ENCODE data around the gene SRP9.
"Not testable (repeated sequence)": the region's sequence is repeated elsewhere in the genome, so short reads cannot be mapped to it uniquely, and the experiment has no call there.

SRP9 gene

DNA sequence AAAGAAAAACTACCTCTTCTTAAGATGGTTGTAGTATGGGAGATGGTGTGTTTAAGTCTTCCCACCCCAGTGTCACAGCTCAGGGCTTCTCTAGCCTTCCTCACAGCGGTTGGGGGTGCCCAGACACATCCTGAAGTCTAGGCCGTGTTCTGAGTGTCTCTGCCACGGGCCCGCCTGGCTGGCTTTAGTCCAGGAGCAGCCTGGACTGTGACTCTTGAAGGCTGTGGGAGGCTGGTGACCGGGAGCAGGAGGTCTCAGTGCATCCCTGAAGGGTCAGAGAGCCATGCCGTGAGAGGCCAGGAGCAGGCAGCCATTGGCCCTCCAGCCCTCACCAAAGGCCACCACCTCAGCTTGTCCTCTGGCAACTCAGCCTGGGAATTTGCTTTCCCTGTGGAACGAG is 36.8 kb downstream of the SRP9 start:
- H3K4me3 ChIP-seq (ENCODE audit: insufficient read depth, low read length, poor library complexity, severe bottlenecking) = no peak overlapping the region
- H3K79me2 ChIP-seq (ENCODE audit: insufficient read depth, low read length) = no peaks in the 10 kb centered on the region
- no peak overlapping the region for H3K4me2 ChIP-seq (ENCODE audit: low read depth, low read length, poor library complexity, severe bottlenecking)
- H3F3A ChIP-seq (ENCODE audit: insufficient read depth) = no peaks in the 10 kb centered on the region
- TF ChIP-seq EZH2phosphoT487 (conservative IDR thresholded peaks at IDR 0.05; ENCODE audit: low read length) = no peak
- TF ChIP-seq, protein P1, sequence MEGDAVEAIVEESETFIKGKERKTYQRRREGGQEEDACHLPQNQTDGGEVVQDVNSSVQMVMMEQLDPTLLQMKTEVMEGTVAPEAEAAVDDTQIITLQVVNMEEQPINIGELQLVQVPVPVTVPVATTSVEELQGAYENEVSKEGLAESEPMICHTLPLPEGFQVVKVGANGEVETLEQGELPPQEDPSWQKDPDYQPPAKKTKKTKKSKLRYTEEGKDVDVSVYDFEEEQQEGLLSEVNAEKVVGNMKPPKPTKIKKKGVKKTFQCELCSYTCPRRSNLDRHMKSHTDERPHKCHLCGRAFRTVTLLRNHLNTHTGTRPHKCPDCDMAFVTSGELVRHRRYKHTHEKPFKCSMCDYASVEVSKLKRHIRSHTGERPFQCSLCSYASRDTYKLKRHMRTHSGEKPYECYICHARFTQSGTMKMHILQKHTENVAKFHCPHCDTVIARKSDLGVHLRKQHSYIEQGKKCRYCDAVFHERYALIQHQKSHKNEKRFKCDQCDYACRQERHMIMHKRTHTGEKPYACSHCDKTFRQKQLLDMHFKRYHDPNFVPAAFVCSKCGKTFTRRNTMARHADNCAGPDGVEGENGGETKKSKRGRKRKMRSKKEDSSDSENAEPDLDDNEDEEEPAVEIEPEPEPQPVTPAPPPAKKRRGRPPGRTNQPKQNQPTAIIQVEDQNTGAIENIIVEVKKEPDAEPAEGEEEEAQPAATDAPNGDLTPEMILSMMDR (IDR thresholded peaks at IDR 0.05; ENCODE audit: insufficient read depth, low read length, poor library complexity, severe bottlenecking) = no peak
- H3K27me3 ChIP-seq (ENCODE audit: low read length) = no peaks in the 10 kb centered on the region
- no peaks in the 10 kb centered on the region for H3K9me2 ChIP-seq (replicated peaks; ENCODE audit: insufficient read depth, low read length)
- no peaks in the 10 kb centered on the region for H4K20me1 ChIP-seq (ENCODE audit: low read depth, low read length)
- no peak overlapping the region for H3K27ac ChIP-seq (ENCODE audit: low read depth, low read length)
- H3K9ac ChIP-seq (ENCODE audit: low read length) = no peak overlapping the region
- no peaks in the 10 kb centered on the region for H3K9me3 ChIP-seq (ENCODE audit: insufficient read depth, low read length)
- no peak overlapping the region for H2AFZ ChIP-seq (ENCODE audit: low read depth, low read length, severe bottlenecking)
- no peaks in the 10 kb centered on the region for H3K36me3 ChIP-seq (ENCODE audit: low read length)

DNA sequence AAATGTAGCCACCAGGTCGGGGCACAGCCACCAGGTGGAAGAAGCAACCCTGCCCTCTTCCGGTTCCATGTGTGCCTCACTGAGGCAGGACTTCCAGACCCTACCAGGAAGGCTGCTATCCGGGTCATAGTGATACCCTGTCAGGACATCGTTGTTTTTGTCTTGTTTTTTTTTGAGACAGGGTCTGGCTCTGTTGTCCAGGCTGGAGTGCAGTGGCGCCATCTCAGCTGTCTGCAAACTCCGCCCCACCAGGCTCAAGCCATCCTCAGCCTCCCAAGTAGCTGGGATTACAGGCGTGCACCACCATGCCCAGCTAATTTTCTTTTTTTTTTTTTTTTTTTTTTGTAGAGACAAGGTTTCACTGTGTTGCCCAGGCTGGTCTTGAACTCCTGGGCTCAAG is 37.5 kb downstream of the SRP9 start:
- H3K9me3 ChIP-seq (ENCODE audit: insufficient read depth, low read length); H3K79me2 ChIP-seq (ENCODE audit: insufficient read depth, low read length); H3K9ac ChIP-seq (ENCODE audit: low read length); H2AFZ ChIP-seq (ENCODE audit: low read depth, low read length, severe bottlenecking); H3K9me2 ChIP-seq (replicated peaks; ENCODE audit: insufficient read depth, low read length); H3K27me3 ChIP-seq (ENCODE audit: low read length); H3F3A ChIP-seq (ENCODE audit: insufficient read depth); H3K36me3 ChIP-seq (ENCODE audit: low read length); H3K4me3 ChIP-seq (ENCODE audit: insufficient read depth, low read length, poor library complexity, severe bottlenecking); H3K27ac ChIP-seq (ENCODE audit: low read depth, low read length); H4K20me1 ChIP-seq (ENCODE audit: low read depth, low read length); H3K4me2 ChIP-seq (ENCODE audit: low read depth, low read length, poor library complexity, severe bottlenecking): not testable (repeated sequence)

DNA sequence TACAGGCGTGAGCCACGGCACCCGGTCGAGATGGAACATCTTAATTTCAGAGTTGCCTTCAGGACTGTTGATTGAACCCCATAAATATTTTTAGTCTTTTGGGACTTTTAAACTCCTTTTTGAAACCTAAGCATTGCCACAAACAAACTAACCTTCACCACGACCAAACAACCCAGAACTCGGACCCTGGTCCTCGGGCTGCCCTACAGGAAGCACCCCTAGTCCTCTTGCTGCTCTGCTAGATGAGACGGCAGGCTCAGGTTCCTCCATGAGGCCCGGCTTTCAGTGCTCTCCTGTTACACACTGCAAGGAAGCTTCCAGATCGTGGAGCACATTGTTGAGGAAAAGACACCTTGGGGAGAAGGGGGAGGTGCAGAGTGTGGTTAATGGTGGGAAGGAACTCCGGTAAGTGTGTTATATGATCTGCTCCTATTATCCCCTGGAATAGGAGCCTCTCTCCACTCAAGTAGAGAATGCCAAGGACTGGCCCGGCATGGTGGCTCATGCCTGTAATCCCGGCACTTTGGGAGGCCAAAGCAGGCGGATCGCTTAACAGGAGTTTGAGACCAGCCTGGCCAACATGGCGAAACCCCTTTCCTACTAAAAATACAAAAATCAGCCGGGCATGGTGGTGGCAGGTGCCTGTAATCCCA is 38.0 kb downstream of the SRP9 start:
- Histone ChIP-seq H3F3A (ENCODE audit: insufficient read depth) (no peaks in the 10 kb centered on the region), H3K27ac (ENCODE audit: low read depth, low read length) (no peak overlapping the region), H3K4me3 (ENCODE audit: insufficient read depth, low read length, poor library complexity, severe bottlenecking) (no peak overlapping the region), H3K36me3 (ENCODE audit: low read length) (no peaks in the 10 kb centered on the region), H2AFZ (ENCODE audit: low read depth, low read length, severe bottlenecking) (no peak overlapping the region), H3K9me2 (replicated peaks; ENCODE audit: insufficient read depth, low read length) (no peaks in the 10 kb centered on the region), H3K9me3 (ENCODE audit: insufficient read depth, low read length) (no peaks in the 10 kb centered on the region), H4K20me1 (ENCODE audit: low read depth, low read length) (no peaks in the 10 kb centered on the region), H3K79me2 (ENCODE audit: insufficient read depth, low read length) (no peaks in the 10 kb centered on the region), H3K4me2 (ENCODE audit: low read depth, low read length, poor library complexity, severe bottlenecking) (no peak overlapping the region), H3K27me3 (ENCODE audit: low read length) (no peaks in the 10 kb centered on the region), H3K9ac (ENCODE audit: low read length) (no peak overlapping the region)
- TF ChIP-seq, protein P1 (IDR thresholded peaks at IDR 0.05; ENCODE audit: insufficient read depth, low read length, poor library complexity, severe bottlenecking) = no peak
- TF ChIP-seq EZH2phosphoT487 (conservative IDR thresholded peaks at IDR 0.05; ENCODE audit: low read length) = no peak

DNA sequence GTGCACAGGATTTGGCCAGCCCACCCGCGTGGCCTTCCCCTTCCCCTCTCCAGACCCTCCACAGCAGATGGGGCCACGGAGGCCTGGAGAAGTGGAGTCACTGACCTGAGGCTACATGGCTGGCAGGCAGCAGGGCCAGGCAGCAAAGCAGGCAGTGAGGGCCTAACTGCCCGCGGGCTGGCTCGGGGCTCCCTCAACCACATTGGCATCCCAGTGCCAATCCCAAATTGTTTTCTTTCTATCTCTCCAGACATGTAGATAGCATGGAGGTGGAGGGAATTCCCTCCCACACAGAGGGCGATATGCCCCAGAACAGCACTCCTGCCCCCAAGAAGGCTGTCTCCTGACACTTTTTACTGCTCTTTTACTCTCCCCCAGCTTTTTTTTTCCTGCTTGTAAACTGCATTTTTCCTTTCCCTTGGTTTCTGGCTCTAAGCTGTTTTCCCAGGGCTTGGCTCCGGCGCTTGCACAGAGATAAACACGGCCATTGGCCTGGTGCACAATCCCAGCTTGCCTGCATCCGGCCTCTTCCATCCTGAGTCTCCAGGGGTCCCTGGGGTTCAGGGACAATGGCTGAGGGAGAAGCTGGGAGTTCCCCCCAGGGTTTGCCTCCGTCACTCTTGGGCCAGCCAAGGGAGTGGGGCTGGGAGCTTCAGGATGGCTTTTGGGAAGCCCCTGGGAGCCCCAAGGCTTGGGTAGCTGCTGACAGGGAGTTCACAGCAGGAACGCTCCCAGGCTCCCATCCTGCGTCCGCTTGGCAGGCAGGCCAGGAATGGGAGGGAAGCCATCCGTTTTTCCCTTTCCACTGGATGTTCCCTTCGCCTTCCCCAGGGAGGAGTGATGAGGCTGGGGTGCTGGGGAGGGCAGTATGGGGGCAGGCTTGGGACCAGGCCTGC is 39.3 kb downstream of the SRP9 start:
- H3K4me2 ChIP-seq (ENCODE audit: low read depth, low read length, poor library complexity, severe bottlenecking) = no peak overlapping the region
- H3F3A ChIP-seq (ENCODE audit: insufficient read depth) = no peaks in the 10 kb centered on the region
- no peaks in the 10 kb centered on the region for H3K79me2 ChIP-seq (ENCODE audit: insufficient read depth, low read length)
- no peaks in the 10 kb centered on the region for H3K36me3 ChIP-seq (ENCODE audit: low read length)
- TF ChIP-seq, protein P1 (IDR thresholded peaks at IDR 0.05; ENCODE audit: insufficient read depth, low read length, poor library complexity, severe bottlenecking) = no peak
- no peak for TF ChIP-seq EZH2phosphoT487 (conservative IDR thresholded peaks at IDR 0.05; ENCODE audit: low read length)
- H4K20me1 ChIP-seq (ENCODE audit: low read depth, low read length) = no peaks in the 10 kb centered on the region
- H3K9me2 ChIP-seq (replicated peaks; ENCODE audit: insufficient read depth, low read length) = no peaks in the 10 kb centered on the region
- no peak overlapping the region for H3K9ac ChIP-seq (ENCODE audit: low read length)
- H2AFZ ChIP-seq (ENCODE audit: low read depth, low read length, severe bottlenecking) = no peak overlapping the region
- H3K4me3 ChIP-seq (ENCODE audit: insufficient read depth, low read length, poor library complexity, severe bottlenecking) = no peak overlapping the region
- no peaks in the 10 kb centered on the region for H3K9me3 ChIP-seq (ENCODE audit: insufficient read depth, low read length)
- no peak overlapping the region for H3K27ac ChIP-seq (ENCODE audit: low read depth, low read length)
- no peaks in the 10 kb centered on the region for H3K27me3 ChIP-seq (ENCODE audit: low read length)
